Measurements from ENCODE around the gene DLG2.

DLG2 gene

GRCh38 chr11:85481862-85482261 is 145.3 kb downstream of the DLG2 start:
- DNase-seq, result no peak
- WGBS (ENCODE audit: insufficient coverage), result no CpG with 5 or more reads among the region's 1 CpG
- CTCF ChIA-PET, result no interaction called here

GRCh38 chr11:85475660-85476517 is 151.3 kb downstream of the DLG2 start:
- Histone ChIP-seq H3K27ac (ENCODE audit: insufficient read depth in 1 of 2, low read depth in 1 of 2, low read length in 2 of 2, poor library complexity in 1 of 2, severe bottlenecking in 2 of 2) (no peak overlapping the region), H3K27me3 (replicated peaks in 2 of 5; ENCODE audit: control insufficient read depth in 4 of 5, insufficient read depth in 5 of 5, low read length in 4 of 5) (no peaks in the 10 kb centered on the region), H3K4me1 (ENCODE audit: control extremely low read depth in 1 of 4, control insufficient read depth in 4 of 4, insufficient read depth in 4 of 4, low read length in 3 of 4) (no peaks in the 10 kb centered on the region), H3K9me3 (ENCODE audit: control extremely low read depth in 1 of 5, control insufficient read depth in 4 of 5, insufficient read depth in 2 of 5, low read depth in 1 of 5, low read length in 4 of 5) (peaks cover 0 to 13% (median 6%) of the 10 kb centered on the region in 5 experiments), H3K4me3 (ENCODE audit: control insufficient read depth in 1 of 7, extremely low read depth in 1 of 7, insufficient read depth in 4 of 7, low read depth in 2 of 7, low read length in 6 of 7) (no peak overlapping the region), H3K36me3 (ENCODE audit: control insufficient read depth in 4 of 4, insufficient read depth in 4 of 4, low read length in 3 of 4) (no peaks in the 10 kb centered on the region)
- DNase-seq, result no peak
- WGBS (ENCODE audit: insufficient coverage), result no CpG with 5 or more reads among the region's 7 CpGs
- ChIA-PET POLR2A (no interaction called here), CTCF (no interaction called here)

More at GRCh38 chr11:85481862-85482261, 145.3 kb downstream of the DLG2 start:
- POLR2A ChIA-PET, result no interaction called here
- H3K27ac ChIP-seq (ENCODE audit: insufficient read depth in 1 of 2, low read depth in 1 of 2, low read length in 2 of 2, poor library complexity in 1 of 2, severe bottlenecking in 2 of 2), result no peak overlapping the region
- peaks cover 0 to 28% (median 18%) of the 10 kb centered on the region in 5 experiments for H3K9me3 ChIP-seq (ENCODE audit: control extremely low read depth in 1 of 5, control insufficient read depth in 4 of 5, insufficient read depth in 2 of 5, low read depth in 1 of 5, low read length in 4 of 5)
- H3K4me3 ChIP-seq (ENCODE audit: control insufficient read depth in 1 of 7, extremely low read depth in 1 of 7, insufficient read depth in 4 of 7, low read depth in 2 of 7, low read length in 6 of 7), result no peak overlapping the region
- H3K27me3 ChIP-seq (replicated peaks in 2 of 5; ENCODE audit: control insufficient read depth in 4 of 5, insufficient read depth in 5 of 5, low read length in 4 of 5), result no peaks in the 10 kb centered on the region
- H3K4me1 ChIP-seq (ENCODE audit: control extremely low read depth in 1 of 4, control insufficient read depth in 4 of 4, insufficient read depth in 4 of 4, low read length in 3 of 4), result no peaks in the 10 kb centered on the region
- H3K36me3 ChIP-seq (ENCODE audit: control insufficient read depth in 4 of 4, insufficient read depth in 4 of 4, low read length in 3 of 4), result no peaks in the 10 kb centered on the region

DNA sequence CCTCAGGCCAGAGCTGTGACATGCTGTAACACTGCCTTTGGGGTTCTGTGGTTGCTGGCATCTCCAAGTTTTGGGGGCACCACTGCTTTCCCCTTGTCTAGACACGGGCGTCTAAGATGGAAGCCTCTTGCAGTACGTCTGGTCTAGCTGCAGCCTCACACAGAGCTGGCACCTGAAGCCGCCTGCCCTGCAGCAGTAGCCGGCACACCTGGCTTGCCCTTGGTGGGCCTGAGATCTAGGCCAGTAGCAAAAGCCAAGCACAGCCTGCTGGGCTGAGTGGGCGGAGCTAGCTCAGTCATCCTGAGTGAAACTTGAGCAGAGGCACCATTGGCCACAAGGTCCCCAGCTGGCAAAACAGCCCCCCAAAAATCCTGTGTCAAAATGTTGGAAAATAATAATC is 154.2 kb downstream of the DLG2 start:
- CTCF ChIA-PET, result interaction anchor here (1.5 kb wide), 1 partner anchor 13 kb away, joined by 3 read pairs; no protein-coding TSS in a partner anchor
- no peaks in the 10 kb centered on the region for H3K36me3 ChIP-seq (ENCODE audit: control insufficient read depth in 4 of 4, insufficient read depth in 4 of 4, low read length in 3 of 4)
- POLR2A ChIA-PET, result no interaction called here
- H3K9me3 ChIP-seq (ENCODE audit: control extremely low read depth in 1 of 5, control insufficient read depth in 4 of 5, insufficient read depth in 2 of 5, low read depth in 1 of 5, low read length in 4 of 5), result peaks cover 0 to 19% (median 6%) of the 10 kb centered on the region in 5 experiments
- 100% methylated on average over 5 of the region's 6 CpGs for WGBS (ENCODE audit: insufficient coverage)
- no peak overlapping the region for H3K27ac ChIP-seq (ENCODE audit: insufficient read depth in 1 of 2, low read depth in 1 of 2, low read length in 2 of 2, poor library complexity in 1 of 2, severe bottlenecking in 2 of 2)
- DNase-seq, result no peak
- H3K4me1 ChIP-seq (ENCODE audit: control extremely low read depth in 1 of 4, control insufficient read depth in 4 of 4, insufficient read depth in 4 of 4, low read length in 3 of 4), result no peaks in the 10 kb centered on the region
- no peak overlapping the region for H3K4me3 ChIP-seq (ENCODE audit: control insufficient read depth in 1 of 7, extremely low read depth in 1 of 7, insufficient read depth in 4 of 7, low read depth in 2 of 7, low read length in 6 of 7)
- H3K27me3 ChIP-seq (replicated peaks in 2 of 5; ENCODE audit: control insufficient read depth in 4 of 5, insufficient read depth in 5 of 5, low read length in 4 of 5), result no peaks in the 10 kb centered on the region

DNA sequence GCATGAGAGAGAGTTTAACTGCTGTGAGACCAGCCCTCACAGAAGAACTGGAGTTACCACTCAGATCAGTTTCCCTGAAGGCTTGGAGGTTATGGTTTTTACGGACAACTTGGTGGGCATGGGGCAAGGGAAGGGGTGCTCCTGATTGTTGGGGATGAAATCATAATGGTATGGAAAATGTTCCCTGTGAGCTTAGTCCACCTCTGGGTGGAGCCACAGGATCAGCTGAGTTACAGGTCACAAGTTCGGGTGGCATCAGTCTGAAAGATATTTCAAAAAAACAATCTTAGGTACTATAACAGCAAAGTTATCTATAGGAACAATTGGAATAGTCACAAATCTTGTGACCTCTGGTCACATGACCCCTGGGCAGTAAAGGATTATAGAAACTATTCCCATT is 162.9 kb downstream of the DLG2 start:
- peaks cover 0 to 6% (median 2%) of the 10 kb centered on the region in 5 experiments for H3K9me3 ChIP-seq (ENCODE audit: control extremely low read depth in 1 of 5, control insufficient read depth in 4 of 5, insufficient read depth in 2 of 5, low read depth in 1 of 5, low read length in 4 of 5)
- H3K27ac ChIP-seq (ENCODE audit: insufficient read depth in 1 of 2, low read depth in 1 of 2, low read length in 2 of 2, poor library complexity in 1 of 2, severe bottlenecking in 2 of 2), result no peak overlapping the region
- ChIA-PET CTCF (interaction anchor here (0.8 to 1.4 kb wide), 2 partner anchors 15 to 125 kb away, joined by 3 to 4 read pairs; no protein-coding TSS in a partner anchor), POLR2A (no interaction called here)
- H3K36me3 ChIP-seq (ENCODE audit: control insufficient read depth in 4 of 4, insufficient read depth in 4 of 4, low read length in 3 of 4), result no peaks in the 10 kb centered on the region
- peak; percentile 7 to 14 (median 11) for DNase-seq
- H3K4me1 ChIP-seq (ENCODE audit: control extremely low read depth in 1 of 4, control insufficient read depth in 4 of 4, insufficient read depth in 4 of 4, low read length in 3 of 4), result no peaks in the 10 kb centered on the region
- H3K4me3 ChIP-seq (ENCODE audit: control insufficient read depth in 1 of 7, extremely low read depth in 1 of 7, insufficient read depth in 4 of 7, low read depth in 2 of 7, low read length in 6 of 7), result no peak overlapping the region
- 100% methylated on average over 2 of the region's 2 CpGs for WGBS (ENCODE audit: insufficient coverage)
- H3K27me3 ChIP-seq (replicated peaks in 2 of 5; ENCODE audit: control insufficient read depth in 4 of 5, insufficient read depth in 5 of 5, low read length in 4 of 5), result no peaks in the 10 kb centered on the region

DNA sequence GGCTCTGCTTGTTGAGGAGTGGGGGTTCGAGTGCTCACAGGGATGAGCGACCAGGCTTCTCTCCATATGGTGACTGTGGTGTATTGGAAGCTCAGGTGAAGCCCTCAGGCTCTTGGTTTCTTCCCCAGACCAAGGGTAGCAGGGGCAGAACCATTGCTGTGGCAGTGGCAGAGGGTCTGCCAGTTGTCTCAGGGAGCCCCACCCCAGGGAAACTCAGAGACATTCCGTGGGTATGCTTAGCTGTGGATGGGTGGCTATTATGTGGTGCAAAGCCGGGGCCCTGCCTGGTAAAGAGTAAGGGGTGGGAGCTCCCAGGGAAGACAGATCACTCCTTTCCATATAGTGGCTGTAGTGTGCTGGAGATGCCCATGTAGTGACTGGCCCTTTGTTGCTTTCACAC is 167.8 kb downstream of the DLG2 start:
- peaks cover 1 to 26% (median 5%) of the 10 kb centered on the region in 5 experiments for H3K9me3 ChIP-seq (ENCODE audit: control extremely low read depth in 1 of 5, control insufficient read depth in 4 of 5, insufficient read depth in 2 of 5, low read depth in 1 of 5, low read length in 4 of 5)
- no peaks in the 10 kb centered on the region for H3K27me3 ChIP-seq (replicated peaks in 2 of 5; ENCODE audit: control insufficient read depth in 4 of 5, insufficient read depth in 5 of 5, low read length in 4 of 5)
- H3K36me3 ChIP-seq (ENCODE audit: control insufficient read depth in 4 of 4, insufficient read depth in 4 of 4, low read length in 3 of 4), result no peaks in the 10 kb centered on the region
- POLR2A ChIA-PET, result no interaction called here
- no peak for DNase-seq
- no peak overlapping the region for H3K27ac ChIP-seq (ENCODE audit: insufficient read depth in 1 of 2, low read depth in 1 of 2, low read length in 2 of 2, poor library complexity in 1 of 2, severe bottlenecking in 2 of 2)
- H3K4me1 ChIP-seq (ENCODE audit: control extremely low read depth in 1 of 4, control insufficient read depth in 4 of 4, insufficient read depth in 4 of 4, low read length in 3 of 4), result no peaks in the 10 kb centered on the region
- CTCF ChIA-PET, result no interaction called here
- H3K4me3 ChIP-seq (ENCODE audit: control insufficient read depth in 1 of 7, extremely low read depth in 1 of 7, insufficient read depth in 4 of 7, low read depth in 2 of 7, low read length in 6 of 7), result no peak overlapping the region
- WGBS (ENCODE audit: insufficient coverage), result 94% methylated on average over 3 of the region's 4 CpGs

GRCh38 chr11:85444479-85444878 is 182.7 kb downstream of the DLG2 start:
- Histone ChIP-seq H3K4me1 (ENCODE audit: control extremely low read depth in 1 of 4, control insufficient read depth in 4 of 4, insufficient read depth in 4 of 4, low read length in 3 of 4) (no peaks in the 10 kb centered on the region), H3K4me3 (ENCODE audit: control insufficient read depth in 1 of 7, extremely low read depth in 1 of 7, insufficient read depth in 4 of 7, low read depth in 2 of 7, low read length in 6 of 7) (no peak overlapping the region), H3K9me3 (ENCODE audit: control extremely low read depth in 1 of 5, control insufficient read depth in 4 of 5, insufficient read depth in 2 of 5, low read depth in 1 of 5, low read length in 4 of 5) (no peaks in the 10 kb centered on the region), H3K27ac (ENCODE audit: insufficient read depth in 1 of 2, low read depth in 1 of 2, low read length in 2 of 2, poor library complexity in 1 of 2, severe bottlenecking in 2 of 2) (no peak overlapping the region), H3K36me3 (ENCODE audit: control insufficient read depth in 4 of 4, insufficient read depth in 4 of 4, low read length in 3 of 4) (no peaks in the 10 kb centered on the region), H3K27me3 (replicated peaks in 2 of 5; ENCODE audit: control insufficient read depth in 4 of 5, insufficient read depth in 5 of 5, low read length in 4 of 5) (no peaks in the 10 kb centered on the region)
- ChIA-PET CTCF (no interaction called here), POLR2A (no interaction called here)
- no CpG with 5 or more reads among the region's 1 CpG for WGBS (ENCODE audit: insufficient coverage)
- DNase-seq, result no peak

- DNase-seq, result no peak
- ChIA-PET POLR2A (no interaction called here), CTCF (no interaction called here)
- H3K27ac ChIP-seq (ENCODE audit: insufficient read depth in 1 of 2, low read depth in 1 of 2, low read length in 2 of 2, poor library complexity in 1 of 2, severe bottlenecking in 2 of 2), result no peak overlapping the region
- H3K4me3 ChIP-seq (ENCODE audit: control insufficient read depth in 1 of 7, extremely low read depth in 1 of 7, insufficient read depth in 4 of 7, low read depth in 2 of 7, low read length in 6 of 7), result no peak overlapping the region
- H3K27me3 ChIP-seq (replicated peaks in 2 of 5; ENCODE audit: control insufficient read depth in 4 of 5, insufficient read depth in 5 of 5, low read length in 4 of 5), result no peaks in the 10 kb centered on the region
- no peaks in the 10 kb centered on the region for H3K36me3 ChIP-seq (ENCODE audit: control insufficient read depth in 4 of 4, insufficient read depth in 4 of 4, low read length in 3 of 4)
- no CpG with 5 or more reads among the region's 1 CpG for WGBS (ENCODE audit: insufficient coverage)
- peaks cover 0 to 6% (median 0%) of the 10 kb centered on the region in 5 experiments for H3K9me3 ChIP-seq (ENCODE audit: control extremely low read depth in 1 of 5, control insufficient read depth in 4 of 5, insufficient read depth in 2 of 5, low read depth in 1 of 5, low read length in 4 of 5)
- no peaks in the 10 kb centered on the region for H3K4me1 ChIP-seq (ENCODE audit: control extremely low read depth in 1 of 4, control insufficient read depth in 4 of 4, insufficient read depth in 4 of 4, low read length in 3 of 4)
These were observed 186.9 kb downstream of the DLG2 start for GRCh38 chr11:85440273-85440672.

All from common myeloid progenitor, CD34-positive (primary cell).